ENCODE results near the gene FAM117B. TPM values are rescaled to one million over a fixed set of nuclear protein-coding genes. Genes with fewer than 3 reads are reported as not detected.

FAM117B gene
- total RNA-seq, 2 experiments from 2014 or later: 4.2 to 18.4 TPM

GRCh38 chr2:202635428-202636212 lies 851 bp downstream of the FAM117B start:
- peak overlapping the region; percentile 83 for H3K4me3 ChIP-seq (ENCODE audit: low read depth, low read length, poor library complexity, severe bottlenecking)
- TF ChIP-seq EZH2phosphoT487 (IDR thresholded peaks at IDR 0.05; ENCODE audit: borderline replicate concordance, low read depth, low read length) (no peak), CTCF (conservative IDR thresholded peaks at IDR 0.05; ENCODE audit: low read length) (no peak)
- peak overlapping the region; percentile 74 for H3K4me2 ChIP-seq (ENCODE audit: low read length)
- peaks cover 23% of the 10 kb centered on the region for H3K79me2 ChIP-seq (ENCODE audit: insufficient read depth, low read depth, low read length)
- ChIA-PET POLR2A (interaction anchor here (0.6 to 2.3 kb wide), 13 partner anchors 8 to 1069 kb away, joined by 3 to 11 read pairs (median 3); no protein-coding TSS in a partner anchor), CTCF (ENCODE audit: unreplicated experiment) (no interaction called here)
- no peaks in the 10 kb centered on the region for H4K20me1 ChIP-seq (ENCODE audit: insufficient read depth, low read length)
- no peaks in the 10 kb centered on the region for H3K9me3 ChIP-seq (ENCODE audit: low read length)
- intact Hi-C loops (cut with micrococcal nuclease; ENCODE audit: unreplicated experiment): loop anchor here (2.0 to 5.0 kb wide), 3 partner anchors 115 to 258 kb away; partner anchors contain the start of genes BMPR2 and ICA1L
- H3K36me3 ChIP-seq (ENCODE audit: insufficient read depth, low read length): no peaks in the 10 kb centered on the region
- H3K27ac ChIP-seq (ENCODE audit: low read depth, low read length, poor library complexity, severe bottlenecking): peak overlapping the region; percentile 69
- no peaks in the 10 kb centered on the region for H3K9me2 ChIP-seq (ENCODE audit: insufficient read depth, low read length)
- BruUV-seq (replicated peaks): no TSS peak
- H3K4me1 ChIP-seq (ENCODE audit: insufficient read depth, low read length, poor library complexity, severe bottlenecking): peaks cover 38% of the 10 kb centered on the region
- DNase-seq (ENCODE audit: low spot score): peak; percentile 87
- H2AFZ ChIP-seq (ENCODE audit: low read length): peak overlapping the region; percentile 63; the same call in 1 of the 2 replicates

GRCh38 chr2:202636213-202636513 lies 1.4 kb downstream of the FAM117B start:
- intact Hi-C loops (cut with micrococcal nuclease; ENCODE audit: unreplicated experiment): loop anchor here (2.0 to 5.0 kb wide), 2 partner anchors 115 to 259 kb away; partner anchors contain the start of gene BMPR2
- Histone ChIP-seq H3K9me2 (ENCODE audit: insufficient read depth, low read length) (no peaks in the 10 kb centered on the region), H3K9me3 (ENCODE audit: low read length) (no peaks in the 10 kb centered on the region), H3K4me1 (ENCODE audit: insufficient read depth, low read length, poor library complexity, severe bottlenecking) (peaks cover 38% of the 10 kb centered on the region), H2AFZ (ENCODE audit: low read length) (peak overlapping the region; percentile 56; the same call in 1 of the 2 replicates), H3K36me3 (ENCODE audit: insufficient read depth, low read length) (no peaks in the 10 kb centered on the region), H4K20me1 (ENCODE audit: insufficient read depth, low read length) (no peaks in the 10 kb centered on the region), H3K4me2 (ENCODE audit: low read length) (peak overlapping the region; percentile 74), H3K4me3 (ENCODE audit: low read depth, low read length, poor library complexity, severe bottlenecking) (peak overlapping the region; percentile 83), H3K27ac (ENCODE audit: low read depth, low read length, poor library complexity, severe bottlenecking) (peak overlapping the region; percentile 62), H3K79me2 (ENCODE audit: insufficient read depth, low read depth, low read length) (peaks cover 23% of the 10 kb centered on the region)
- ChIA-PET CTCF (ENCODE audit: unreplicated experiment) (no interaction called here), POLR2A (interaction anchor here (0.6 to 2.3 kb wide), 12 partner anchors 8 to 849 kb away, joined by 3 to 11 read pairs (median 4); no protein-coding TSS in a partner anchor)
- TF ChIP-seq CTCF (conservative IDR thresholded peaks at IDR 0.05; ENCODE audit: low read length) (no peak), EZH2phosphoT487 (IDR thresholded peaks at IDR 0.05; ENCODE audit: borderline replicate concordance, low read depth, low read length) (no peak)
- TSS peak; percentile 70 for BruUV-seq (replicated peaks)
- DNase-seq (ENCODE audit: low spot score): no peak

GRCh38 chr2:202638721-202639120 lies 4.0 kb downstream of the FAM117B start:
- no peak overlapping the region for H3K27ac ChIP-seq (ENCODE audit: low read depth, low read length, poor library complexity, severe bottlenecking)
- H3K9me3 ChIP-seq (ENCODE audit: low read length): no peaks in the 10 kb centered on the region
- no peak overlapping the region for H3K4me3 ChIP-seq (ENCODE audit: low read depth, low read length, poor library complexity, severe bottlenecking)
- no peaks in the 10 kb centered on the region for H3K36me3 ChIP-seq (ENCODE audit: insufficient read depth, low read length)
- H3K4me1 ChIP-seq (ENCODE audit: insufficient read depth, low read length, poor library complexity, severe bottlenecking): peaks cover 53% of the 10 kb centered on the region
- H2AFZ ChIP-seq (ENCODE audit: low read length): no peak overlapping the region
- no TSS peak for BruUV-seq (replicated peaks)
- CTCF ChIA-PET (ENCODE audit: unreplicated experiment): no interaction called here
- POLR2A ChIA-PET: interaction anchor here (0.5 to 2.0 kb wide), 2 partner anchors 17 to 26 kb away, joined by 3 to 5 read pairs; no protein-coding TSS in a partner anchor
- H3K79me2 ChIP-seq (ENCODE audit: insufficient read depth, low read depth, low read length): peaks cover 32% of the 10 kb centered on the region
- no peaks in the 10 kb centered on the region for H4K20me1 ChIP-seq (ENCODE audit: insufficient read depth, low read length)
- intact Hi-C loops (cut with micrococcal nuclease; ENCODE audit: unreplicated experiment): loop anchor here (5.0 kb wide), 1 partner anchor 261 kb away; the partner anchor contains the start of gene BMPR2
- DNase-seq (ENCODE audit: low spot score): no peak
- no peaks in the 10 kb centered on the region for H3K9me2 ChIP-seq (ENCODE audit: insufficient read depth, low read length)
- TF ChIP-seq EZH2phosphoT487 (IDR thresholded peaks at IDR 0.05; ENCODE audit: borderline replicate concordance, low read depth, low read length) (no peak), CTCF (conservative IDR thresholded peaks at IDR 0.05; ENCODE audit: low read length) (no peak)
- peak overlapping the region; percentile 35 for H3K4me2 ChIP-seq (ENCODE audit: low read length)

All from OCI-LY7 (cell line).